Activated naive CD4-positive, alpha-beta T cell treated with anti-CD3 and anti-CD28 coated beads, Interleukin-2, amount 10 ng/mL, durations not matched to agents 5 hours and 36 hours (primary cell): ENCODE measurements around the gene KCNH6. TPM values are rescaled to one million over a fixed set of nuclear protein-coding genes. Genes with fewer than 3 reads are reported as not detected.

ENCODE experiments used
- total RNA-seq, 2 experiments: library from RNA; stranded (reverse); gene quantifications; one replicate each; pipeline ENCODE4 v1.2.3, GENCODE V29; 2021

Gene KCNH6, protein sequence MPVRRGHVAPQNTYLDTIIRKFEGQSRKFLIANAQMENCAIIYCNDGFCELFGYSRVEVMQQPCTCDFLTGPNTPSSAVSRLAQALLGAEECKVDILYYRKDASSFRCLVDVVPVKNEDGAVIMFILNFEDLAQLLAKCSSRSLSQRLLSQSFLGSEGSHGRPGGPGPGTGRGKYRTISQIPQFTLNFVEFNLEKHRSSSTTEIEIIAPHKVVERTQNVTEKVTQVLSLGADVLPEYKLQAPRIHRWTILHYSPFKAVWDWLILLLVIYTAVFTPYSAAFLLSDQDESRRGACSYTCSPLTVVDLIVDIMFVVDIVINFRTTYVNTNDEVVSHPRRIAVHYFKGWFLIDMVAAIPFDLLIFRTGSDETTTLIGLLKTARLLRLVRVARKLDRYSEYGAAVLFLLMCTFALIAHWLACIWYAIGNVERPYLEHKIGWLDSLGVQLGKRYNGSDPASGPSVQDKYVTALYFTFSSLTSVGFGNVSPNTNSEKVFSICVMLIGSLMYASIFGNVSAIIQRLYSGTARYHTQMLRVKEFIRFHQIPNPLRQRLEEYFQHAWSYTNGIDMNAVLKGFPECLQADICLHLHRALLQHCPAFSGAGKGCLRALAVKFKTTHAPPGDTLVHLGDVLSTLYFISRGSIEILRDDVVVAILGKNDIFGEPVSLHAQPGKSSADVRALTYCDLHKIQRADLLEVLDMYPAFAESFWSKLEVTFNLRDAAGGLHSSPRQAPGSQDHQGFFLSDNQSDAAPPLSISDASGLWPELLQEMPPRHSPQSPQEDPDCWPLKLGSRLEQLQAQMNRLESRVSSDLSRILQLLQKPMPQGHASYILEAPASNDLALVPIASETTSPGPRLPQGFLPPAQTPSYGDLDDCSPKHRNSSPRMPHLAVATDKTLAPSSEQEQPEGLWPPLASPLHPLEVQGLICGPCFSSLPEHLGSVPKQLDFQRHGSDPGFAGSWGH
- not detected for total RNA-seq

GRCh38 chr17:63523253-63523855 is at the start of gene KCNH6:
KCNH6 (plus strand) TSS chr17:63523358; CDS start chr17:63523414, 56 bp downstream.

GRCh38 chr17:63476854-63477479 is 46.2 kb upstream of the KCNH6 start, which contains the start of gene ACE:
ACE (plus strand) TSS chr17:63477061; CDS start chr17:63477095, 34 bp downstream.

DNA sequence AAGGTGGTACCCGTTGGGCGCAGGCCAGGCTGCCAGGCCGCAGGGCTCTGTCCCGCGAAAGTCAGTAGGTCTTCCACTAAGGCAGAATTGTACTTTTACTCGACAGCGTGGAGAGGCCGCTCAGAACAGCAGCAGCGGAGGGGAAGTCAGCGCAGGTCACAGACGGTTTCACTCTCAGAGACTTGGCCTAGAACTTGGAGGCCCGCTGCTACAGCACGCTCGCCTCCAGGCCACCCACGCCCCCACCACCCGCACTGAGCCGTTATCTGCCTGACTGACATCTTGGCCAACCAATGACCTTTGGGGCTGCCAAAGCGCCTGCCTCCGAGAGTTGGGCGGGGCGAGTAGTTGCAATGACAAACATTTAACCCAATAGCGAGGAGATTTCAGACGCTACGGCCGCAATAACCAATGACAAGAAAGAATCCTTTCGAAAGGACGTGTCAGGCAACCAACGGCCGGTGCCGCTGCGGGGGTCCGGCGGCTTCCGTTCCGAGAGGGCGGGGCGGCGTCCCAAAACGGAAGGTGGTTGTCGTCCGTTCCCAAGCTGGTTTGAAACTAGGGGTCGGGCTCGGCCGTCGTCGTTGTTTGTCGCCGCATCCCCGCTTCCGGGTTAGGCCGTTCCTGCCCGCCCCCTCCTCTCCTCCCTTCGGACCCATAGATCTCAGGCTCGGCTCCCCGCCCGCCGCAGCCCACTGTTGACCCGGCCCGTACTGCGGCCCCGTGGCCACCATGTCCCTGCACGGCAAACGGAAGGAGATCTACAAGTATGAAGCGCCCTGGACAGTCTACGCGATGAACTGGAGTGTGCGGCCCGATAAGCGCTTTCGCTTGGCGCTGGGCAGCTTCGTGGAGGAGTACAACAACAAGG is 27.0 kb downstream of the KCNH6 start, which contains the start of gene DCAF7:
Gene DCAF7, plus strand, starts transcription at position 532 of the 871 bp plus-strand sequence. Its CDS starts 201 bp downstream, at position 733.

Other genes starting within 250 kb of the KCNH6 start
- gene CYB561, start 77.1 kb upstream of the KCNH6 start, total RNA-seq: 1 to 10 TPM; 4.8 to 5.2 TPM
- gene ACE, start 46.3 kb upstream of the KCNH6 start, total RNA-seq: 1 to 10 TPM; 3.1 to 3.6 TPM
- gene DCAF7, start 27.1 kb downstream of the KCNH6 start, total RNA-seq: 100 to 1,000 TPM; 109 to 116 TPM
- gene TACO1, start 77.5 kb downstream of the KCNH6 start, total RNA-seq: 10 to 100 TPM; 20.3 to 22.4 TPM
- gene MAP3K3, start 99.1 kb downstream of the KCNH6 start, total RNA-seq: 10 to 100 TPM; 43.0 to 44.6 TPM
- 100 to 1,000 TPM; 522 to 536 TPM for gene LIMD2, start 176.8 kb downstream of the KCNH6 start, total RNA-seq
- 10 to 100 TPM; 40.0 to 42.5 TPM for gene STRADA, start 218.4 kb downstream of the KCNH6 start, total RNA-seq